HCT116 (cell line): Measurements from ENCODE around the gene PANK4.
"Not testable (repeated sequence)": the region's sequence is repeated elsewhere in the genome, so short reads cannot be mapped to it uniquely, and the experiment has no call there.

Experiments
- ATF3 ChIP-seq: IDR thresholded peaks from 2 replicates; pipeline ENCODE4 v1.6.1; 2012
- CEBPB ChIP-seq: IDR thresholded peaks from 2 replicates; pipeline ENCODE4 v1.6.1; 2012; ENCODE audit warnings: low read depth
- EZH2 ChIP-seq: fragments of 200-600 bp; sonication (generic); IDR thresholded peaks from 2 replicates; pipeline ENCODE4 v1.6.1; 2017; ENCODE audit warnings: antibody characterized with exemption, mixed run types
- EZH2phosphoT487 ChIP-seq: fragments of 200-600 bp; IDR thresholded peaks from 2 replicates; pipeline ENCODE4 v1.6.1; 2018; ENCODE audit warnings: antibody characterized with exemption, borderline replicate concordance
- FOSL1 ChIP-seq: IDR thresholded peaks from 2 replicates; pipeline ENCODE4 v1.6.1; 2012; ENCODE audit warnings: low read depth
- JUND ChIP-seq: IDR thresholded peaks from 2 replicates; pipeline ENCODE4 v1.6.1; 2012
- POLR2A ChIP-seq: IDR thresholded peaks from 2 replicates; pipeline ENCODE4 v1.7.0; 2011; ENCODE audit warnings: borderline replicate concordance; ENCODE audit not compliant: insufficient read depth, insufficient read length; ENCODE audit errors: extremely low read depth
- POLR2AphosphoS5 ChIP-seq: IDR thresholded peaks from 2 replicates; pipeline ENCODE4 v1.6.1; 2011; ENCODE audit warnings: mild to moderate bottlenecking, low read depth, low read length, moderate library complexity
- RAD21 ChIP-seq: IDR thresholded peaks from 2 replicates; pipeline ENCODE4 v1.6.1; 2012; ENCODE audit warnings: low read depth, mild to moderate bottlenecking
- SIN3A ChIP-seq: IDR thresholded peaks from 2 replicates; pipeline ENCODE4 v1.6.1; 2012; ENCODE audit warnings: low read depth
- TCF7L2 ChIP-seq: IDR thresholded peaks from 2 replicates; pipeline ENCODE4 v1.7.0; 2011; ENCODE audit warnings: borderline replicate concordance, inconsistent platforms; ENCODE audit not compliant: insufficient read depth, insufficient read length; ENCODE audit errors: extremely low read depth
- TF ChIP-seq, protein P1 (sequence below), 3 experiments: fragments of 200-600 bp in 1 of 3; sonication (generic) in 1 of 3; IDR thresholded peaks in 2 of 3; conservative IDR thresholded peaks in 1 of 3; 2 replicates each; pipeline ENCODE4 v1.5.1; 2012 to 2017; ENCODE audit warnings: low read depth in 2 of 3, low read length in 2 of 3, antibody characterized with exemption in 1 of 3, borderline replicate concordance in 1 of 3, control low read depth in 1 of 3, mild to moderate bottlenecking in 1 of 3, mixed read lengths in 1 of 3, mixed run types in 1 of 3, moderate library complexity in 1 of 3; ENCODE audit not compliant: insufficient read depth in 1 of 3
- TF ChIP-seq, protein P2 (sequence below): IDR thresholded peaks from 2 replicates; pipeline ENCODE4 v1.6.1; 2012; ENCODE audit warnings: low read depth

- TF ChIP-seq FOSL1, POLR2A, ATF3, JUND, POLR2AphosphoS5, RAD21, TCF7L2, SIN3A, EZH2phosphoT487, CEBPB, EZH2: not testable (repeated sequence)
- TF ChIP-seq, protein P1, sequence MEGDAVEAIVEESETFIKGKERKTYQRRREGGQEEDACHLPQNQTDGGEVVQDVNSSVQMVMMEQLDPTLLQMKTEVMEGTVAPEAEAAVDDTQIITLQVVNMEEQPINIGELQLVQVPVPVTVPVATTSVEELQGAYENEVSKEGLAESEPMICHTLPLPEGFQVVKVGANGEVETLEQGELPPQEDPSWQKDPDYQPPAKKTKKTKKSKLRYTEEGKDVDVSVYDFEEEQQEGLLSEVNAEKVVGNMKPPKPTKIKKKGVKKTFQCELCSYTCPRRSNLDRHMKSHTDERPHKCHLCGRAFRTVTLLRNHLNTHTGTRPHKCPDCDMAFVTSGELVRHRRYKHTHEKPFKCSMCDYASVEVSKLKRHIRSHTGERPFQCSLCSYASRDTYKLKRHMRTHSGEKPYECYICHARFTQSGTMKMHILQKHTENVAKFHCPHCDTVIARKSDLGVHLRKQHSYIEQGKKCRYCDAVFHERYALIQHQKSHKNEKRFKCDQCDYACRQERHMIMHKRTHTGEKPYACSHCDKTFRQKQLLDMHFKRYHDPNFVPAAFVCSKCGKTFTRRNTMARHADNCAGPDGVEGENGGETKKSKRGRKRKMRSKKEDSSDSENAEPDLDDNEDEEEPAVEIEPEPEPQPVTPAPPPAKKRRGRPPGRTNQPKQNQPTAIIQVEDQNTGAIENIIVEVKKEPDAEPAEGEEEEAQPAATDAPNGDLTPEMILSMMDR (IDR thresholded peaks at IDR 0.05 in 2 of 3, conservative IDR thresholded peaks at IDR 0.05 in 1 of 3; ENCODE audit: borderline replicate concordance in 1 of 3, insufficient read depth in 1 of 3, low read depth in 2 of 3, low read length in 2 of 3), result not testable (repeated sequence)
- TF ChIP-seq, protein P2, sequence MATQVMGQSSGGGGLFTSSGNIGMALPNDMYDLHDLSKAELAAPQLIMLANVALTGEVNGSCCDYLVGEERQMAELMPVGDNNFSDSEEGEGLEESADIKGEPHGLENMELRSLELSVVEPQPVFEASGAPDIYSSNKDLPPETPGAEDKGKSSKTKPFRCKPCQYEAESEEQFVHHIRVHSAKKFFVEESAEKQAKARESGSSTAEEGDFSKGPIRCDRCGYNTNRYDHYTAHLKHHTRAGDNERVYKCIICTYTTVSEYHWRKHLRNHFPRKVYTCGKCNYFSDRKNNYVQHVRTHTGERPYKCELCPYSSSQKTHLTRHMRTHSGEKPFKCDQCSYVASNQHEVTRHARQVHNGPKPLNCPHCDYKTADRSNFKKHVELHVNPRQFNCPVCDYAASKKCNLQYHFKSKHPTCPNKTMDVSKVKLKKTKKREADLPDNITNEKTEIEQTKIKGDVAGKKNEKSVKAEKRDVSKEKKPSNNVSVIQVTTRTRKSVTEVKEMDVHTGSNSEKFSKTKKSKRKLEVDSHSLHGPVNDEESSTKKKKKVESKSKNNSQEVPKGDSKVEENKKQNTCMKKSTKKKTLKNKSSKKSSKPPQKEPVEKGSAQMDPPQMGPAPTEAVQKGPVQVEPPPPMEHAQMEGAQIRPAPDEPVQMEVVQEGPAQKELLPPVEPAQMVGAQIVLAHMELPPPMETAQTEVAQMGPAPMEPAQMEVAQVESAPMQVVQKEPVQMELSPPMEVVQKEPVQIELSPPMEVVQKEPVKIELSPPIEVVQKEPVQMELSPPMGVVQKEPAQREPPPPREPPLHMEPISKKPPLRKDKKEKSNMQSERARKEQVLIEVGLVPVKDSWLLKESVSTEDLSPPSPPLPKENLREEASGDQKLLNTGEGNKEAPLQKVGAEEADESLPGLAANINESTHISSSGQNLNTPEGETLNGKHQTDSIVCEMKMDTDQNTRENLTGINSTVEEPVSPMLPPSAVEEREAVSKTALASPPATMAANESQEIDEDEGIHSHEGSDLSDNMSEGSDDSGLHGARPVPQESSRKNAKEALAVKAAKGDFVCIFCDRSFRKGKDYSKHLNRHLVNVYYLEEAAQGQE, result not testable (repeated sequence)
These were observed 43.3 kb upstream of the PANK4 start for GRCh38 chr1:2569703-2570102.
